Measurements from ENCODE around the gene RAB20.

GRCh38 chr13:110531100-110531499 is 30.4 kb downstream of the RAB20 start:
- TF ChIP-seq TEAD4 (IDR thresholded peaks at IDR 0.05) (no peak), EP300 (IDR thresholded peaks at IDR 0.05; ENCODE audit: borderline replicate concordance) (no peak)

All from Ishikawa (cell line).